PC-9 (cell line): ENCODE results near the gene ZBTB24.

Experiments used
- CTCF ChIP-seq: fragments of 200-600 bp; sonication (generic); conservative IDR thresholded peaks from 2 replicates; pipeline ENCODE4 v1.6.1; 2017; ENCODE audit warnings: mixed run types, antibody characterized with exemption, mild to moderate bottlenecking, moderate library complexity
- EZH2 ChIP-seq: fragments of 200-600 bp; sonication (generic); IDR thresholded peaks from 2 replicates; pipeline ENCODE4 v1.8.0; 2017; ENCODE audit warnings: antibody characterized with exemption, low read depth

- TF ChIP-seq EZH2 (no peak), CTCF (no peak)
Measured at GRCh38 chr6:109498936-109499335, 15.9 kb upstream of the ZBTB24 start.
